Measurements from ENCODE around the gene ACTR6. TPM values are rescaled to one million over a fixed set of nuclear protein-coding genes. Genes with fewer than 3 reads are reported as not detected.

Gene ACTR6
- total RNA-seq, 1 donor from 2014 or later, result 23.4 TPM

DNA sequence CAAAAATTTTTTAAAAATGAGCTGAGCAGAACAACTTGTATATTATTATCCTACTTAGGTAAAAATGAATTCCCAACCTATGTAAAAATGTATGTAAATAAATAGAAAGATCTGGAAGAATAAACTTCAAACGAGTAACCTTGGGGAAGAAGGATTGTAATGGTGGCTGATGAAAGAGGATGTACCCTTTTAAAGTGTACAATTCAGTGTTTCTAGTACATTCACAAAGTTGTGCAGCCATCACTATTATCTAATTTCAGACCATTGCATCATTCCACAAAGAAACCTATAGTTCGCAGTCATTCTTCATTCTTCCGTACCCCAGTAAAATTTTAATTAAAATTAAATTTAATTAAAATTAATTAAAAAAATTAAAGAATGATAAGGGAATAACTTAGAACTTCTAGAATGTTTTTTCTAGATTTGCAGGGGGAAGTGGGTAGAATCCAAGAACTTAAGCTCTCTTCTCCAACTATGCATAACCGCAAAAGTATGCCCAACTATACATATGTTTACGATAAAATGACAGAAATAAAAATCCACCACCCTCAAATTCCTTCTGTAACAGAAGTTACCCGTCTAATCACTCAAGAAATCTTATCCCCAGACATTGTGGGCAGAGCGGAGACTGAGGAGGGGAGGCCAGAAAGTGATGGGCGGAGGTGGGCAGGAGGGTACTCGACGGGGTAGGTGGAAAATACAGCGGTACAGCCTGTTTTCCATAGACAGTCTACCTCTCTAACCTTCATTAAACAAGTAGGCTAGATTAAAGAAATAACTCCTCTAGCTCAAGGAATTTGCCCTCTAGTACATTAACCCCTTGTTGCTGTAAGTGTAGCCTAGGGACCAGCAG is 65.3 kb downstream of the ACTR6 start:
- DNase-seq (ENCODE audit: low read depth), result no peak

GRCh38 chr12:100266585-100266834 is 65.9 kb downstream of the ACTR6 start:
- no peak for DNase-seq (ENCODE audit: low read depth)

DNA sequence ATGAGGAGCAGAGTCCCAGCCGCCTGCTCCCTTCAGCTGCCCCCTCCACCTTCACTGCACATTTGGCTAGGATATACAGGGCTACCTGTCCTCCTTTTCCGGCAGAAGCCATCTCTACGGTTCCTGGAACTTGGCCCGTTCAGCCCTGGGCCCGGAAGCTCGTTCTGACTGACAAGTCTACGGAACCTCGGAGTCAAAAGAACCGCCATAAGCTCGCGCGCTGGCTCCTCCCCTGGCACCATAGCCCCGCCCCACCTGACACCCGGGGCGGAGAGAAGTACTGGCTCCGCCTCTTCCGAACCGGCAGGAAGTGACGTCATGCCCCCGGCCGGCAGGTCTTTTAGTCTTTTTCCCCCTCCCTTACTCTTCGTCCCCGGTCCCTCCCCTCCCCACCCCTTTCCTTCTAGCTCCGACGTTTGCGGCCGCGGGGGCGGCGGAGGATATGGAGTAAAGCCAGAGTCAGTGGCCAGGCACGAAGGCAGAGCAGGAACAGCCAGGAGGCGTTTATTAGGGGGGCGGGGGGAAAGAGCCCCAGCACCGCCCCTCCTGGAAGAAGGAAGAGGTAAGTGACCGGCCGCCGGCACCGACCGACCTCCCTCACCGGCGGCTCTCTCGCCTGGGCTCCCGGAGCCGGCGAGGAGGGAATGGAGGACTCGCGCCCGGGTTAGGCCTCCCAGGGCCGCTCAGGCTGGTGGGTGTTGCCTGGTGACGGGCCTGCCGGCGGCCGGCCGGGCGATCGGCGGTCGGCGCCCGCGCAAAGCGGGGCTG is 66.4 kb downstream of the ACTR6 start, which contains the start of the genes DEPDC4 and SCYL2:
TSS of gene DEPDC4 (minus strand) at position 245 of the 768 bp plus-strand sequence. CDS start at position 242, 3 bp downstream.
TSS of gene SCYL2 (plus strand) at position 343 of the 768 bp plus-strand sequence. CDS start 15,794 bp downstream, outside the sequence.
- DNase-seq (ENCODE audit: low read depth), result peak; percentile 96

DNA sequence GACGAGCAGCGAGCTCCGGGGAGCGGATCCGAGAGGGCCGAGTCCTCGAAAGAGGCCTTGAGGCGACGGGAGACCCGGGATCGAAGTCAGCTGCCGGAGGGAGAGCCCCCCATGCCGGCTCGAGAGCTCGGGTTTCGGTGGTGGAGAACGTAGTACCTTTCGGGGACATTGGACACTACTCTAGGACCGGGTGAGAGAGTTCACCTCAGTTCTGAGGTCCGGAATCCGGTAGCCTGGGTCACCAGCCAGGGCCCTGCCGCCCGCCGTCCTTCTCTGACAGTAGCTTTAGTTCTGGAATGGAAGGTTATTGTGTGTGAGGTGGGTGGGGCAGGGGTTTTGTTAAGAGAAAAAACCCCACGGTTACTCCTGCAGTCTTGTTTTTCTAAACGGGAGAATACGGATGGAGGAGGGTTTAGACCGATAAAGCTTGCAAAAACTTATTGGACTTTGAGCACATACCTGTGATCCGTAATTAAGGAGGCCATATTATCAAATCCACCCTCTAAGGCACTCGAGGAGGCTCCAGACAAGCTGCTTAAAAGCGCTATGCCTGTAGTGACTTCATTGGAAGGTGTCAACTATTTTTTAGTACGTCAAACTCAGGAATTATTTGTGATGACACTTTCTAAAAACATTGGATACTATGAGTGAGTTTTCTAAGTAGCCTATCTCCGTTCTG is 67.1 kb downstream of the ACTR6 start:
- DNase-seq (ENCODE audit: low read depth), result peak; percentile 14

GRCh38 chr12:100268835-100269564 is 68.4 kb downstream of the ACTR6 start:
- peak; percentile 6 for DNase-seq (ENCODE audit: low read depth)

DNA sequence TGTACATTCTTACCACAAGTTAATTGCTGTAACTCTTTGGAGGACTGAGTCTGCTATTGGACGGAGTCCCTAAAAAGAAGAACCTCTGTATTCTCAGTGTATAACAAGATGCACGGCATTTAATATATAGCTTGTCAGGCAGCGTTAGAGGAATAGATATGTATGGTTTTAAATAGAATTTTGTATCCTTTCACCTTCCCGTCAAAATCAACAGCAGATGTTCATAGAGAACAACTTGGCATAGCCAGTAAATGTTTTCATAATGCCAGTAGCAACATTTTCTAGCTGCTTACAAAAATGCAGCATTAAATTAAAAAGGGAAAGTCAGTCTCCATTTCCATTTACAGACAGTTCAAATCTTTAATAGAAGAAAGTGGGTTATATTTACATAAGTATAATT is 73.2 kb downstream of the ACTR6 start:
- no peak for DNase-seq (ENCODE audit: low read depth)

MicroRNA genes within 50 kb of the gene (microRNA counts, 767-probe panel; counts per million panel counts)
- microRNA hsa-miR-1827, result not detected

Small RNA genes within 50 kb of the gene (microRNA-seq; reads per million reads assigned to microRNA genes)
- not detected for gene MIR1827

Other genes starting within 250 kb of the ACTR6 start
- 1.5 and 2.1 TPM in 2 replicates for gene ANKS1B, start 215.9 kb upstream of the ACTR6 start, total RNA-seq
- gene BLTP3B, start 57.9 kb upstream of the ACTR6 start, total RNA-seq, result 38.5 and 43.2 TPM in 2 replicates
- gene DEPDC4, start 66.3 kb downstream of the ACTR6 start, total RNA-seq, result 0.26 TPM in 1 of 2 replicates, not detected in the other
- 61.2 and 64.4 TPM in 2 replicates for gene SCYL2, start 66.4 kb downstream of the ACTR6 start, total RNA-seq
- 0.05 TPM in 1 of 2 replicates, not detected in the other for gene SLC17A8, start 156.3 kb downstream of the ACTR6 start, total RNA-seq